GDM1 (cell line): ENCODE results near the gene MALT1.
"Not testable (repeated sequence)": the region's sequence is repeated elsewhere in the genome, so short reads cannot be mapped to it uniquely, and the experiment has no call there.

Experiments
- DNase-seq: peaks from one replicate; lab custom pipeline; 2025; lab: John Stamatoyannopoulos, UW

Gene MALT1

DNA sequence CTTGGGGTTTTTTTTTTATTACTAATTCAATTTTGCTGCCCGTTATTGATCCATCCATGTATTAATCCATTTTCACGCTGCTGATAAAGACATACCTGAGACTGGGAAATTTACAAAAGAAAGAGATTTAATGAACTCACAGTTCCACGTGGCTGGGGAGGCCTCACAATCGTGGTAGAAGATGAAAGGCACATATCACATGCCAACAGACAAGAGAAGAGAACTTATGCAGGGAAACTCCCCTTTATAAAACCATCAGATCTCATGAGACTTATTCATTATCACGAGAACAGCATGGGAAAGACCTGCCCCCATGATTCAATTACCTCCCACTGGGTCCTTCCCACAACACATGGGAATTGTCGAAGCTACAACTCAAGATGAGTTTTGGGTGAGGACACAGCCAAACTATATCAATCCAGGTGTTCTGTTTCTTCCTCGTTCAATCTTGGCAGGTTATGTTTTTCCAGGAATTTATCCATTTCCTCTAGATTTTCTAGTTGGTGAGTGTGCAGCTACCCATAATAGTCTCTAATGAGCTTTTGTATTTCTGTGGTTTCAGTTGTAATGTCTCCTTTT is 18.0 kb upstream of the MALT1 start:
- DNase-seq, result not testable (repeated sequence)

DNA sequence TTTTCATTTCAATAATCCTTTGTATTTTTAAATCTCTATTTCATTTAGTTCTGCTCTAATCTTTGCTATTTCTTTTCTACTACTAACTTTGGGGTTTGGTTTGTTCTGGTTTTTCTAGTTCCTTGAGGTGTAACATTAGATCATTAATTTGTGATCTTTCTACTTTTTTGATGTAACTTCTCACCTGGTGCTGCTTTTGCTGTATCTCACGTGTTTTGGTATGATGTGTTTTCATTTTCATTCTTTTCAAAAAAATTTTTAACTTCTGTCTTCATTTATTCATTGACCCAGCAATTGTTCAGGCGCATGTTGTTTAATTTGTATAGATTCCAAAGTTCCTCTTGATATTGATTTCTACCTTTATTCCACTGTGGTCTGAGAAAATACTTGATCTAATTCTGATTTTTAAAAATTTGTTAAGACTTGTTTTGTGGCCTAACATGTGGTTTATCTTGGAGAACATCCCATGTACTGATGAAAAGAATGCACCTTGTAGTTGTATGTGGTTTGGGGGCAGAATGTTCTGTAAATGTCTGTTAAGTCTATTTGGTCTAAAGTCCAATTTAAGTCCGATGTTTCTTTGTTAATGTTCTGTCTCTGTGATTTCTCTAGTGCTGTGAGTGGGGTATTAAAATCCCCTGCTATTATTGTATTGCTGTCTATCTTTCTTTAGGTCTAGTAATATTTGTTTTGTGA is 17.3 kb upstream of the MALT1 start:
- no peak for DNase-seq

DNA sequence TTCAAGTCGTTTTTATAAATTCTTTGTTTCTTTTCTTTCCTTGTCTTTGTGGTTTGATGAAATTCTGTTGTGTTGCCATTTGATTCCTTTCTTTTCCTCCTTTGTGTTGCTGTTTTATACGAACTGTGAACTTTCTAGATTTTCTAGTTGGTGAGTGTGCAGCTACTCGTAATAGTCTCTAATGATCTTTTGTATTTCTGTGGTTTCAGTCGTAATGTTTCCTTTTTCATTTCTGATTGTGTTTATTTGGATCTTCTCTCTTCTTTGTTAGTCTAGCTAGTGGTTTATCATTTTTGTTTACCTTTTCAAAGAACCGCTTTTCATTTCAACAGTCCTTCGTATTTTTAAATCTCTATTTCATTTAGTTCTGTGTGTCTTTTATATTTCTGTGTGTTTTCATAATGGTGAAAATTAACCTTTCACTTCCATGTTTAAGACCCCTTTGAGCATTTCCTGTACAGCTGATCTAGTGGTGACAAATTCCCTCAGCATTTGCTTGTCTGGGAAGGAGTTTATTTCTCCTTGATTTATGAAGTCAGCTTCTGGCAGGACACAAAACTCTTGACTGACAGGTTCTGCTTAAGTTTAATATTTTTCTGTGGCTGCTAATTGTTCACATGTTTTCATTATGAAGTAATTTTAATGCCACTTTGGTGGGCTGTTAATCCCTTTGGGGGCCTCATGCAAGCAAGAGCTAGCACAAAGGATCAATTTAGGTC is 16.2 kb upstream of the MALT1 start:
- DNase-seq, result no peak

DNA sequence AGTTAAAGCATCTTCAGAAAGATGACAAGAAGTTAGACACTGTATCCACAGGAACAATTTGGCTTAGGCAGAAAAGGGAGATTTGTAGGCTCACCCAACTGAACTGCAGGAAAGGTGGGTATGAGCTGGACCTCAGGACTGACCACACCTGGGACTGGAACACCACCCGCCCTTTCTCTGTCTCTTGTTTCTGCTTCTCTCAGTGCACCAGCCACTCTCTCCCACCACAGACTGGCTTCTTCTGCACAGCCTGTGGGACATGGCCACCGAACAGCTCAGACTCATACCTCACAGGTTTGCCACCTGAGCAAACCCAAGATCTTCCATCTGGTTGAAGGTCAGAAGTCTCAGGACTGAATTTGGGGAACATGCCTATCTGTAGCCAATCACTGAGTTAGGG is 14.2 kb upstream of the MALT1 start:
- DNase-seq, result no peak

DNA sequence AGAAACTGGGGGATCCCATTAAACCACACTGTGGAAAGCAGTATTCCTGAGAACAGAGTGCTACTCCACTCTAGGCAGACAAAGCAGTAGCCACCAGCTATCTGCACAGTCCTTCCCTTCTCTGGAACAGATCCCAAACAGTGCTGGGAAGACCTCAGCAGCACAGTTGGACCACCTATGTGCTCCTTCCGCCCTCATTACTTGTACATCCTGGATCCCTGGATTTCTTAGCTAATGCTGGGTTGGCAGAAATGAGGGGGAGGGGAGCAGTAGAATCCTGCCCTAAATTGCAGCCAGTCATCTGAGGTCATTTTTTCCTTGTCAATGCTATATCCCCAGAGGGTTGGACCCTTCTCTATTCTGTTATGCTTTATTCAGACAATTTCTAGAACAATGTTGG is 13.8 kb upstream of the MALT1 start:
- no peak for DNase-seq

DNA sequence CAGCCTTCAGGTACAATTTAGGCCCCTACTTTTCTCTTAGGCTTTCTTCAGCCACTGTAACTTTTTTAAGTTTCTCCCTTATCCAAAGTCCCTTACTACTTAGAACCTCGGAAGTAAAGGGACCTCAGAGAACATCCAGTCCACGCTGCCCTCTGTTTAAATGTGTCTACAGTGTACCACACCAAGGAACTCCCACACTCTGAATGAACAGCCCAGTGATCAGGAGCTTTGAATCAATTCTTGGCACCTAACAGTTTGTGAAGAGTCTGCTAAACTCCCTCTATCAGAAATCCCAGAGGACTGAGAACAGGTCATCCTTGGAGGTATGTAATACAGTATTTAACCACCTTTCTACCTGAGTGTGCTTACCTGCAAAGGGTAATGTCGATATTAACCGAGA is 11.6 kb upstream of the MALT1 start:
- DNase-seq, result no peak

DNA sequence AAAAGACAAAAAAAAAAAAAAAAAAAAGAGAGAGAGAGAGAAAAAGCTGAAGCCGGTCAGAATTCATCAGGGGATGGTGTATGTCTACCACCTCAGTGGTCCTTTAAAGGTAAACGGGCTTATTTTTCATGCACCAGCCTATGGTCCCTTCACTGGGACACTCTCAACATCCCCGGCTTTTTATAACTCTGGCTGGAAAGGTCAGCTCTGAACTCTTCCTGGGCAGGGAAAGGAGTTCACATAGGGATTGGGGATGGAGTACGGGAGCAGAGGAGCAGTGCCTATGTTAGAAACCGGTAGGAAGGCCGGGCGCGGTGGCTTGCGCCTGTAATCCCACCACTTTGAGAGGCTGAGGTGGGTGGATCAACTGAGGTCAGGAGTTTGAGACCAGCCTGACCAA is 10.3 kb upstream of the MALT1 start:
- DNase-seq, result no peak

DNA sequence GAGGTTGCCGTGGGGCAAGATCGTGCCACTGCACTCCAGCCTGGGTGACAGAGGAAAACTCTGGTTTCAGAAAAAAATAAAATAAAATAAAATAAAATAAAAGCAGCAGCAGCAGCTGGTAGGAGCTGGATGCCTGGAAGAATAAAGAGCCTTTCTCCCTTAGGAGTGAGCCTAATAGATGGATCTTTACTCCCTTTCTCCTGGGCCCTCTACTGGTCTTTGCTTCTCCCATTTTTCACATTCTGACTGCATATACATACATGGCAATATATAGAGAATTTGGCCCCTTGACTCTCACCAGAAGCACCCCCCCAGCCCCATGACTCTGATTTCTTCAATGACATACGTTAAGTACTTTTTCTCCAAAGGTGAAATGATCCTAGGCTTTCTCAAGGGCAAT is 9.8 kb upstream of the MALT1 start:
- DNase-seq, result no peak

DNA sequence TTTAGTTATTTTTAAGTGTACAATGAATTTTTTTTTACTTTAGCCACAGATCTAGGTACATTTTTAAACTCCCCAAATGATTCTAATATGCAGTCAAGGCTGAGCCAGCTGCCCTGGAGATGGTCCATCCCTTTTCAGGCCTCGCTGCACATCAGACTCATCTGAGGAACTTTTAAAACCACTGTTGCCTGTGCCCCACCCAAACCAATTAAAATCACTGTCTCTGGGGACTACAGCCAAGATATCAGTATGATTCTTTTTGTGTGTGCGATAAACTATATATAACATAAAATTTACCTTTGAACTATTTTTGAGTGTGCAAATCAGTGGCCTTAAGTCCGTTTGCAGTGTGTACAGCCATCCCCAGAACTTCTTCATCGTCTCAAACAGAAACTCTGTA is 9.1 kb upstream of the MALT1 start:
- DNase-seq, result no peak

DNA sequence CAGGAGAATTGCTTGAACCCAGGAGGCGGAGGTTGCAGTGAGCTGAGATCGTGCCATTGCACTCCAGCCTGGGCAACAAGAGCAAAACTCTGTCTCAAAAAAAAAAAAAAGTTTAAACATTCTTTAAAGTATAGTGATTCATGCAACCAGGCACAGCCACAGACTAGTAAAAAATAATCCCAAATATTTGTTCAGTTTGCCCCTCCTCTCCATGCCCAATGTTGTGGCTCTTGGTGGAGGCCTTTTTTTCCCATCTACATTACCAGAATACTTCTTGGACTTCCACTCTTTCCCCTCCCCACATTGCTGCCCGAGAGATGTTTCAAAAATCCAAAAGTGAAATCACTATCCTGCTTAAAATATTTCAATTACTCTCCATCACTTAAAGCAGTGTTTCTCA is 5.1 kb upstream of the MALT1 start:
- DNase-seq, result no peak

DNA sequence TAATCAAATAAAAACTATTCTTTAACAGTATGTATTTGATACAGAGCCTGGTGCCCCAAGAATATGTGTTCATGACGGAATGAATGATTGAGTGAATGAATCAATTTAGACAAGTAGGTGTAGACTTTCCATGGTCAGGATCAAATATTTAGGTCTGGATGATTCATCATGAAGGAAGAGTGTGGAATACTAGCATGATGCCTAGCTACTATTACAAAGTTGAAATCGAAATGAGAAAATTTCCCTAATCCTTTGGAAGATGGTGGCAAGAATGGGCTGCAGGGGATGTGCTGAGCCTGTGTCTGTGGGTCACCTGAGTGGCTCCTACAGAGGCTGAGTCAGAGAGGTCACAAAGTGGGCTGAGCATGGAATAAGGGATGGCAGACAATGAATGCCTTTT is 3.1 kb upstream of the MALT1 start:
- no peak for DNase-seq

DNA sequence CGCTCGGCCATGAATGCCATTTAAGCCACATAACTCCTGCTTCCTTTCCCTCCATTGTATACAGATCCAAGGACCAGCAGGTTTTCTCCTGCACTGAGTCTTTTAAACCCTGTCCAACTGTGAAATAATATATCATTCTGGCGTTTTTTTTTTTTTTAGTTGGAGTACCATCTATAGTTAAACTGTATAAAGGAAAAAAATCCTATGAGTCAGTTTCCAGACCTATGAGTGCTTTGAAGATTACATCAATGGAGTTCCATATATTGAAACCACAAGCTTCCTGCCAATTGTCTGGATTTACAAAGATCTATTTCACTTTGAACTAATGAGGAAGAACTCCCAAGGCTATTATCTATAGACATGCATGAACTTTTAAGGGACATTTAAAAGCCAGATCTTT is 2.4 kb upstream of the MALT1 start:
- DNase-seq, result no peak

DNA sequence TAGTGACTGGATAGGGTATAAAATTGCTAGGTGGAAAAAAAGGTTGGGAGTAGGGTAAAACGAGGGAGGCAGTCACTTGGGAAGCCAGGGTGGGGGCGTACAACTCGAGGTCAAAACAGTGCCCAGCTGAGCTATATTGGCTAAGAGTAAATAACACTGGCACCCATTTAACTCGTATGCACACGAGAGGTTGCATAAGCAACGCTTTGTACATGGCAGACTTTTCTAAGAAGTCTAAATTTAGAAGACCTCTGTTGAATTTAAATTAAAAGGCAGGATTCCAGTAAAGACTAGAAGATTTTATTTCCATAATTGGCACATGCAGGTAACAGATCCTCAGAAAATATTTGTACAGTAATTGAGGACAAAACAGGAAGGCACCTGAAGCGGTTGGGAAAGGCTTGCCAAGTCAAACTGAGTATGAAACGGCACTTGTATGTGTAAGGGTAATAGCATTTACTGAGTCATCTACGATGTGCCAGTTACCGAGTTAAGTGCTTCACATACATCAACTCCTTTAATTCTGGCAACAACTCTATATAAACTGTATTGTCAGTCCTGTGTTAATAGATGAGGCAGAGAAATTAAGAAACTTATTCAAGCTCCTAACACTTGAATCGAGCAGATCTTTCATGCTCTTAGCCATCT is 1.4 kb upstream of the MALT1 start:
- no peak for DNase-seq

DNA sequence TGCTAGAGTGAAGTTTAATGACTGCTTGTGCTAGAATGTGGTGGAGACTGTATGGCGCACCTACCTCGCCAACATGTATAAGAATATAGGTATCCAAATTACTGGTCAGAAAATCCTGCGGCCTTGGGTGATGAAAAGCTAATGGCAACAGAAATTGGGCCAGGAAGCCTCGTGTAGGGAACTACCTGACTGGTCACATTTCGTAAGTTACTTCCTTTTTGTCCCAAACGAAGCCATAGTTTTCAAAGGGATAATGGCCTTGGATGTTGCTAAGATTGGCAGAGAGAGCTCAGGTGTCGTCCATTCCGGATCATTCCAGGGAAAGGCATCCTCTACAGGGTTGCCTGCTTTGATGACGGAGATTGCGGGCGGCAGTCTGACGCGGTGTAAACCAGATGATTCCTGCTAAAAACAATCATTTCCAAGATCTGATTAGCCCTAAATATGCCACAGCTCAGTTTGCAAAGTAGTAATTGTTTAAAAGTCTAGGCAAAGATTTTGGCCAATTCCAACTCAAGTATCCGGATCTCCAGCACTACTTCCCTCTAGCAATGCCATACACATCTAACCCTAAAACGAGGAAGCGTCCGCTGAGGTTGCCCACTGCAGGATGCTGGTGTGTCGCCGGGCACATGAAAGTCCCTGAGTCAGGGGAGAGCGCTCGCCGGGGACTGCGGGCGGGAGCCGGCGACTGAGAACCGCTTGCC is 708 bp upstream of the MALT1 start:
- DNase-seq, result no peak

DNA sequence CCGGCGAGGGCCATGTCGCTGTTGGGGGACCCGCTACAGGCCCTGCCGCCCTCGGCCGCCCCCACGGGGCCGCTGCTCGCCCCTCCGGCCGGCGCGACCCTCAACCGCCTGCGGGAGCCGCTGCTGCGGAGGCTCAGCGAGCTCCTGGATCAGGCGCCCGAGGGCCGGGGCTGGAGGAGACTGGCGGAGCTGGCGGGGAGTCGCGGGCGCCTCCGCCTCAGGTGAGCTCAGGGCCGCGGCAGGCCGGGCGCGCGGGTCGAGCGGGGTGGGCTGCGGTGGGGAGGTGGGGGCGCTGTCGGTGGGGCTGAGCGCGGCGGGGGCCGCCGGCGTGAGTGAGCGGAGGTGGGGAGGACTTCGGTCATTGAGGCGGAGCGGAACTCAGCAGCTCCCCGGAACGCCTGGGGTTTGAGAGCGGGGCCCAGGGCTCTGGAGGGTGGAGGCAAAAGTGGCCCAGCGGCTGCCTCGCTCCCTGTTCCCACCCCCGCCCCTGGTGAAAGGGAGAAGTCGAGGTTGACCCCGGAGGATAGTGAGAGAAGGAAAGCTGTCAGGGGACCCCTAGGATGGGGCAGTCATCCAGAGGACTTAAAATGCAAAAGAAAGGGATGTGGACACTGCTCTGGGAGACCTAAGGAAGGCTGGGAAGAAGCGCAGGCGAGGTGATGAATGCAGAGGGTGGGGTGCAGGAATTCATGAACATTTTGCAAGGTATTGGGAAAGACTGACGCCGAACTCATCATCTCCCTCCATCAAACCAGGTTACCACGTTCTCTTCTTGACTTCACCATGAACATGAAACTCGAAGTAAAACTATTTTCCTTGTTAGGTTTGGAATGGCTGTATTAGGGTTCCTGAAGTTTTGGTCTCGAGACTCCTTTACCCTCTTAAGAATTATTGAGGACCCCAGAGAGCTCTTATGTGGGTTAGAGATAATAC is 633 bp downstream of the MALT1 start:
- DNase-seq, result no peak

DNA sequence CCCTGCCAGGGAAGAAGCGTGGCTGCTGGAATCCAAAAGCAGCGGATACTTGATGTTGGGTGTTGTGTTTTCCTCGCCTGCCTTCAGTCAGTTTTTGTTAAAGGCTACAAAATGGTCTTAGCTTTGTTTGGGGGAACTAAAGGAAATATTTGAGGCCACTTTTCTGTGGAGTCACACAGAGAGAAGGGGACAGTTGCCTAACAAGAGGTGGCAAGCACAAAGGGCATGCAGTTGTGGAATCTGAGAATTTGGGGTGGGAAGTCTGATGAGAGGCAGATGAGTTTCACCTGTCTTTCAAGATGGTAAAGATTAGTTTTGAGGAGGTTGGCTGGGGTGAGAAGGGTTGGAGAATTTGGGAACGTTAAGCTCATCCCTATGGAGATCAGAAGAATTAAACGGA is 2.9 kb downstream of the MALT1 start:
- no peak for DNase-seq

DNA sequence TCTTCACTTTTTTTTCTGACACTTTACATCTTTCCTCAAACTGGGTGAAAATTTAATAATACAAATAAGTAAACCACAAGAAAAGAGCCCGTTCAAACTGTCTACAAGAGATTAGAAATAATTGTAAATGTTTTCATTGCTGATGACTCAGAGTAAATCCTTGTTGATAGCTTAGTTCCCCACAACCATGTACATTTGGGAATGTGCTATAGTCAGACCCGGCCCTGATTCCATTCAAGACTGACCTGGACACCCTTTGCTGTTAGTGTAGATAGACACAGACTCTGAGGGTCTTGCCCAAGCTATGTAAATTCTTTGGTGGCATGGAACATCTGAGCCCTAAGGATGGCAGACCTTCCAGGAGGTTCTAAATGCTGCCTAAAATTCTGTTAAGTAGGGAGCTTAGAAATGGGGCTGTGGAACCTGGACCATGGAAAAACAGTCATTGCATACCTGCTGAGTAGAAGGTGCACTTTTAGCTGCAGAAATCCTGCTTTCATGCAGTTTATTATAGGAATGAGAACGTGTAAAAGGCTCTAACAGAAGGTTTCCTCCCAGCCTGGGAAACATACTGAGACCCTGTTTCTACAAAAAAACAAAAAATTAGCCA is 3.7 kb downstream of the MALT1 start:
- DNase-seq, result no peak

DNA sequence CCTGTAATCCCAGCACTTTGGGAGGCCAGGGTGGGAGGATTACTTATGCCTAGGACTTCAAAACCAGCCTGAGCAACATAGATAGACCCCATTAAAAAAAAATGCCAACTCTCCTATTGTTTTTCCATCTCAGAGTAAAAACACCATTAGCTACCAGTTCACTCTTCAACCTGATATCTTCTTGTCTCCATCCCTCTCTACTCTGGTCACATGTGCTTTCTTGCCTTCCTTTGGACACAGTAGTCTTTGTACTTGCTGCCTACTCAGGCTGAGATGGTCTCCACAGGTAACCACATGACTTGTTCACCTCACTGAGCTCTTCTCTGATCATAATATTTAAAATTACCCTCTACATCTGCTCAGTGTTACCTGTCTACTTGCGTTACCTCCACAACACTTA is 5.0 kb downstream of the MALT1 start:
- no peak for DNase-seq

DNA sequence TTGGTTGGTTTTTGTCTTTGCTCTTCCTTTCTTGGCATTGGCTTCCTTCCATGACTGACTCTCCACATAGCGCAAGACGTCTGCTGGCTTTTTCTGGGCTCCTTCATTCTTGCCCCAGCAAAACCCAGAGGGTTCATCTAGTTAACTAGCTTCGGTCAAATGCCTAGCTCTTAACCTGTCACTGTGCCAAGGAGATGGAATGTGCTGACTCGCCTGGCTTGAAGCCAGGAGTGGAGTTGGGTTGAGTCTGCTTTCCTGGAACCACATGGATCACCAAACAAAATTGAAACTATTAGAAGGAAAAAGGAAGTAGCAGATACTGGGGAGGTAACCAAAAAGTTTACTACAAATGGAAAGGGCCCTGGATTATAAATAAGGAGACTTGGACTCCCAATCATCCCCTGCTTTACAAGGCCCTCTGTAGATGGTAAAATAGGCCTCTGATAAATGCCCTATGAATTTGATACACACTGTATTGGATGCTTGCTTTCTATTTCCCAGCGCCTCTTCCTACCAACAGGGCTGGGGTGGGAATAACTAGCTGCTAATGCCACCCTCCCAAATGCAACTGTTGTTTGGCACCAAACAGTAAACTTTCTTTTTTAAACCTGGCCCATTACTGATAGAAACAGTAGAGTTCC is 11.3 kb downstream of the MALT1 start:
- DNase-seq, result no peak

DNA sequence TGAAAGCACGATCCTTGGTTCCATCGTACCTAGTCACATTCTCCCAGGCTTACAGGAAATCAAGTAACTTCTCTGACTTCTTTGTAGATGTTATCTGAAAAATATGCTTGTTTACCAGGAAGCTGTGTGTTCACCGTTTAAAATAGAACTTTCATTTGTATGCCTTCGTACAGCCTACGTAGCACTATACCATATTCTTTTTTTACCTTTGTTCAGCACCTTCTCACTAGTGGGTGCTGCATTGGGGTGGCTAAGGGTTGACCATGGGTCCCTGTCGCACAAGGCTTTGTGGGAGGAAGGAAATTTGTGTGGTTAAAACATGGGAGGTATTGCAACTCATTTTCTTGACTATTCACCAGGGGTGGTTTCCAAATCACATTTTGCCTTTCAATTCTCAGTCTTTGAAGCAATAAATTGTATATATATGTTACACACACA is 16.6 kb downstream of the MALT1 start:
- no peak for DNase-seq
